Fibroblast of villous mesenchyme (primary cell): ENCODE results near the gene MOV10L1. TPM values are rescaled to one million over a fixed set of nuclear protein-coding genes. Genes with fewer than 3 reads are reported as not detected.

Experiments
- DNase-seq: peaks from one replicate; pipeline ENCODE4 v3.0.0-alpha.2; 2010; ENCODE audit warnings: low read depth
- H3K4me3 ChIP-seq: 2 replicates; pipeline ENCODE4 v1.5.1; 2011; ENCODE audit warnings: low read depth, mild to moderate bottlenecking, low read length
- CTCF ChIP-seq: IDR thresholded peaks from 2 replicates; pipeline ENCODE4 v1.5.1; 2012; ENCODE audit warnings: low read depth, mild to moderate bottlenecking, low read length; ENCODE audit not compliant: insufficient read depth
- total RNA-seq: library from RNA; depleted of rRNA; stranded (reverse); fragments of >200 nt; gene quantifications from 2 replicates; pipeline ENCODE4 v1.2.3, GENCODE V29; 2012

MOV10L1 gene
- total RNA-seq, 1 donor: 10.8 TPM

- no peak overlapping the region for H3K4me3 ChIP-seq
- DNase-seq: no peak
- no peak for TF ChIP-seq CTCF
These were observed 9.7 kb upstream of the MOV10L1 start for GRCh38 chr22:50080077-50080465.

GRCh38 chr22:50081426-50082196 lies 8.2 kb upstream of the MOV10L1 start:
- DNase-seq: no peak
- no peak for TF ChIP-seq CTCF
- H3K4me3 ChIP-seq: no peak overlapping the region

- TF ChIP-seq CTCF: no peak
- no peak overlapping the region for H3K4me3 ChIP-seq
- DNase-seq: no peak
These were observed 7.5 kb upstream of the MOV10L1 start for GRCh38 chr22:50082197-50082715.

- no peak for DNase-seq
- no peak overlapping the region for H3K4me3 ChIP-seq
- no peak for TF ChIP-seq CTCF
These were observed 6.8 kb upstream of the MOV10L1 start for GRCh38 chr22:50082961-50083461.

- DNase-seq: no peak
- TF ChIP-seq CTCF: no peak
- no peak overlapping the region for H3K4me3 ChIP-seq
These were observed 6.2 kb upstream of the MOV10L1 start for GRCh38 chr22:50083462-50084079.

- H3K4me3 ChIP-seq: no peak overlapping the region
- no peak for DNase-seq
- TF ChIP-seq CTCF: no peak
These were observed 5.7 kb upstream of the MOV10L1 start for GRCh38 chr22:50084080-50084477.
